H1 (cell line): ENCODE data around the gene SLC25A26. TPM values are rescaled to one million over a fixed set of nuclear protein-coding genes. Genes with fewer than 3 reads are reported as not detected.

Experiments
- CTCF ChIA-PET: fragments of 300-600 bp; sonication (Branson Sonifier 250); formaldehyde crosslinking; loops from one replicate; lab custom pipeline; 2021; ENCODE audit not compliant: partially characterized antibody; lab: Charles Lee
- POLR2A ChIA-PET: fragments of 300-600 bp; sonication (Branson Sonifier 250); formaldehyde crosslinking; loops from one replicate; lab custom pipeline; 2021; ENCODE audit warnings: inconsistent platforms; ENCODE audit not compliant: partially characterized antibody; lab: Charles Lee
- DNase-seq, 2 experiments: peaks; one replicate each; pipeline versions ENCODE4 v3.0.0 to v3.0.0-alpha.2; 2010 to 2022; ENCODE audit warnings: low spot score in 2 of 2, low read depth in 1 of 2, mixed read lengths in 1 of 2
- FAIRE-seq: peaks from 2 replicates; lab custom pipeline; 2011; peaks lifted over from hg19 to GRCh38; lab: Jason Lieb, UNC
- H2AFZ ChIP-seq: 2 replicates; pipeline ENCODE4 v1.8.1; 2012; ENCODE audit warnings: low read length, inconsistent platforms
- H2AK5ac ChIP-seq: 2 replicates; pipeline ENCODE4 v1.6.1; 2013; ENCODE audit warnings: low read depth, low read length
- H2BK120ac ChIP-seq: replicated peaks from 2 replicates; pipeline ENCODE3; 2013; ENCODE audit warnings: low read depth, low read length, inconsistent platforms
- H2BK12ac ChIP-seq: 2 replicates; pipeline ENCODE4 v1.6.1; 2013; ENCODE audit warnings: low read depth, low read length
- H2BK15ac ChIP-seq: 2 replicates; pipeline ENCODE4 v1.6.1; 2013; ENCODE audit warnings: low read length
- H2BK20ac ChIP-seq: 2 replicates; pipeline ENCODE4 v1.6.1; 2013; ENCODE audit warnings: low read length
- H2BK5ac ChIP-seq: 2 replicates; pipeline ENCODE4 v1.6.1; 2013; ENCODE audit warnings: low read depth, low read length
- H3K14ac ChIP-seq: 2 replicates; pipeline ENCODE4 v1.6.1; 2013; ENCODE audit warnings: inconsistent platforms; ENCODE audit not compliant: insufficient read length
- H3K18ac ChIP-seq: 2 replicates; pipeline ENCODE4 v1.6.1; 2013; ENCODE audit warnings: low read length; ENCODE audit errors: extremely low read depth
- H3K23ac ChIP-seq: 2 replicates; pipeline ENCODE4 v1.6.1; 2013; ENCODE audit warnings: inconsistent platforms; ENCODE audit not compliant: insufficient read length
- H3K23me2 ChIP-seq: 2 replicates; pipeline ENCODE4 v1.6.1; 2013; ENCODE audit warnings: low read depth, low read length
- H3K27ac ChIP-seq: 2 replicates; pipeline ENCODE4 v1.6.1; 2011; ENCODE audit warnings: low read depth, low read length, inconsistent platforms
- H3K27me3 ChIP-seq, 4 experiments: replicated peaks in 1 of 4; 1 replicate in 1 of 4; 2 replicates in 3 of 4; pipeline versions ENCODE4 v1.6.1 to v1.8.1; 2011 to 2013; ENCODE audit warnings: low read length in 3 of 4, mild to moderate bottlenecking in 3 of 4, inconsistent platforms in 2 of 4, mixed read lengths in 2 of 4, moderate library complexity in 1 of 4; ENCODE audit not compliant: control insufficient read depth in 3 of 4, insufficient read depth in 3 of 4; ENCODE audit errors: extremely low read depth in 1 of 4
- H3K36me3 ChIP-seq, 4 experiments: 2 replicates each; pipeline versions ENCODE4 v1.6.1 to v1.8.1; 2011 to 2013; ENCODE audit warnings: mild to moderate bottlenecking in 4 of 4, low read length in 3 of 4, moderate library complexity in 2 of 4, control low read depth in 1 of 4, inconsistent platforms in 1 of 4; ENCODE audit not compliant: insufficient read depth in 4 of 4, control insufficient read depth in 2 of 4
- H3K4ac ChIP-seq: replicated peaks from 2 replicates; pipeline ENCODE3; 2013; ENCODE audit warnings: low read length, low read depth, mixed read lengths, inconsistent platforms; ENCODE audit not compliant: insufficient read length
- H3K4me1 ChIP-seq, 4 experiments: replicated peaks in 1 of 4; 1 replicate in 1 of 4; 2 replicates in 3 of 4; pipeline versions ENCODE4 v1.6.1 to v1.8.1; 2011 to 2013; ENCODE audit warnings: low read length in 3 of 4, inconsistent platforms in 2 of 4, mixed read lengths in 1 of 4; ENCODE audit not compliant: insufficient read depth in 4 of 4, control insufficient read depth in 3 of 4
- H3K4me2 ChIP-seq, 2 experiments: 2 replicates each; pipeline versions ENCODE4 v1.6.1 to v1.8.1; 2011 to 2013; ENCODE audit warnings: low read depth in 2 of 2, low read length in 2 of 2, control low read depth in 1 of 2, inconsistent platforms in 1 of 2, mild to moderate bottlenecking in 1 of 2; ENCODE audit not compliant: insufficient read depth in 1 of 2
- H3K4me3 ChIP-seq, 4 experiments: fragments of 200-600, 300-600 bp in 1 of 4; sonication (generic), shearing (Covaris generic), sonication (Bioruptor Twin) in 1 of 4; 2 replicates each; pipeline versions ENCODE4 v1.5.1 to v1.8.1; 2011 to 2016; ENCODE audit warnings: low read length in 4 of 4, low read depth in 3 of 4, control low read depth in 2 of 4, inconsistent platforms in 2 of 4, mild to moderate bottlenecking in 2 of 4, mixed read lengths in 1 of 4, moderate library complexity in 1 of 4; ENCODE audit not compliant: insufficient read depth in 2 of 4; ENCODE audit errors: extremely low read depth in 1 of 4
- H3K56ac ChIP-seq: replicated peaks from 2 replicates; pipeline ENCODE3; 2013; ENCODE audit warnings: low read depth, mild to moderate bottlenecking, mixed read lengths, low read length, inconsistent platforms; ENCODE audit not compliant: insufficient read length
- H3K79me1 ChIP-seq: 2 replicates; pipeline ENCODE4 v1.6.1; 2013; ENCODE audit warnings: low read depth, low read length, control low read depth
- H3K79me2 ChIP-seq, 2 experiments: 2 replicates each; pipeline versions ENCODE4 v1.6.1 to v1.8.1; 2012 to 2013; ENCODE audit warnings: low read length in 2 of 2, mild to moderate bottlenecking in 2 of 2, inconsistent platforms in 1 of 2; ENCODE audit not compliant: insufficient read depth in 2 of 2, control insufficient read depth in 1 of 2
- H3K9ac ChIP-seq, 4 experiments: replicated peaks in 1 of 4; 1 replicate in 1 of 4; 2 replicates in 3 of 4; pipeline versions ENCODE4 v1.6.1 to v1.8.1; 2011 to 2013; ENCODE audit warnings: low read depth in 3 of 4, low read length in 3 of 4, control low read depth in 2 of 4, mild to moderate bottlenecking in 2 of 4, moderate library complexity in 2 of 4, inconsistent platforms in 1 of 4; ENCODE audit errors: extremely low read depth in 1 of 4
- H3K9me3 ChIP-seq, 2 experiments: 2 replicates each; pipeline versions ENCODE4 v1.6.1 to v1.8.1; 2012 to 2013; ENCODE audit warnings: mild to moderate bottlenecking in 2 of 2, moderate library complexity in 2 of 2, control low read depth in 1 of 2, inconsistent platforms in 1 of 2, low read depth in 1 of 2, low read length in 1 of 2, mixed read lengths in 1 of 2; ENCODE audit not compliant: insufficient read depth in 2 of 2
- H4K20me1 ChIP-seq, 2 experiments: replicated peaks in 1 of 2; 2 replicates each; pipeline versions ENCODE3 to v1.8.1; 2011 to 2013; ENCODE audit warnings: inconsistent platforms in 2 of 2, low read length in 2 of 2, mild to moderate bottlenecking in 1 of 2; ENCODE audit not compliant: insufficient read depth in 2 of 2, control insufficient read depth in 1 of 2
- H4K5ac ChIP-seq: 2 replicates; pipeline ENCODE4 v1.6.1; 2013; ENCODE audit warnings: low read length, low read depth, mixed read lengths, inconsistent platforms; ENCODE audit not compliant: insufficient read length
- H4K8ac ChIP-seq: 2 replicates; pipeline ENCODE4 v1.8.0; 2013; ENCODE audit warnings: mild to moderate bottlenecking, moderate library complexity, low read length, inconsistent platforms; ENCODE audit not compliant: insufficient read depth; ENCODE audit errors: extremely low read depth
- H4K91ac ChIP-seq: replicated peaks from 2 replicates; pipeline ENCODE3; 2013; ENCODE audit warnings: low read length, mixed read lengths, inconsistent platforms; ENCODE audit not compliant: insufficient read length
- CBX5 ChIP-seq: fragments of 300-800, 300-1000 bp; sonication (generic); IDR thresholded peaks from 2 replicates; pipeline ENCODE4 v1.7.1; 2016; ENCODE audit warnings: antibody characterized with exemption, low read length, low read depth
- CEBPB ChIP-seq: IDR thresholded peaks from 2 replicates; pipeline ENCODE4 v1.6.1; 2012; ENCODE audit warnings: low read depth, low read length
- FOSL1 ChIP-seq: IDR thresholded peaks from 2 replicates; pipeline ENCODE4 v1.6.1; 2011; ENCODE audit warnings: mild to moderate bottlenecking, low read depth, low read length, moderate library complexity; ENCODE audit not compliant: insufficient read depth
- GTF2F1 ChIP-seq: IDR thresholded peaks from 2 replicates; pipeline ENCODE4 v1.6.1; 2012; ENCODE audit warnings: low read depth, low read length, improper control_type of control experiment, borderline replicate concordance
- KDM5A ChIP-seq: fragments of 200-600 bp; IDR thresholded peaks from 2 replicates; pipeline ENCODE4 v1.7.1; 2012; ENCODE audit warnings: mild to moderate bottlenecking, low read length, inconsistent platforms, mixed read lengths
- POLR2A ChIP-seq, 2 experiments: IDR thresholded peaks; 1 replicate in 1 of 2; 2 replicates in 1 of 2; pipeline ENCODE4 v1.6.1; 2011; ENCODE audit warnings: low read depth in 2 of 2, low read length in 2 of 2, mild to moderate bottlenecking in 2 of 2; ENCODE audit errors: control extremely low read depth in 1 of 2
- POU5F1 ChIP-seq: IDR thresholded peaks from 2 replicates; pipeline ENCODE4 v1.6.1; 2011; ENCODE audit warnings: low read depth, mild to moderate bottlenecking, low read length, moderate library complexity
- TCF12 ChIP-seq: IDR thresholded peaks from 2 replicates; pipeline ENCODE4 v1.6.1; 2011; ENCODE audit warnings: low read depth, mild to moderate bottlenecking, low read length
- ZNF274 ChIP-seq: IDR thresholded peaks from 2 replicates; pipeline ENCODE4 v1.7.0; 2012; ENCODE audit warnings: low read length, borderline replicate concordance; ENCODE audit errors: extremely low read depth
- WGBS, 2 experiments: shearing (Covaris generic) in 1 of 2; methylation state at CpG; one replicate each; pipeline versions ENCODE4 v1.1.6 to v1.1.7; 2013 to 2015; ENCODE audit warnings: low lambda C conversion rate in 2 of 2, mixed read lengths in 2 of 2, inconsistent platforms in 1 of 2, low coverage in 1 of 2, missing lambda C conversion rate in 1 of 2; ENCODE audit not compliant: insufficient replicate concordance in 2 of 2, insufficient coverage in 1 of 2, insufficient read length in 1 of 2; ENCODE audit errors: extremely low coverage in 1 of 2, missing lambda C conversion rate in 1 of 2; 5-methylcytosine and 5-hydroxymethylcytosine counted together
- polyA plus RNA-seq, 7 experiments: library from polyadenylated mRNA; depleted of rRNA in 3 of 7; stranded (reverse) in 5 of 7; unstranded in 2 of 7; fragments of >200 nt in 5 of 7; fragments of 200-250 nt in 2 of 7; gene quantifications; 1 replicate in 5 of 7; 2 replicates in 1 of 7; 4 replicates in 1 of 7; pipeline versions ENCODE4 v1.2.1 to v1.2.3, GENCODE V29; 2011 to 2013; ENCODE audit warnings: missing spikeins in 2 of 7, mixed read lengths in 2 of 7
- total RNA-seq: library from RNA; stranded (reverse); fragmentation: NEBNext Ultra II Directional; extraction: Animal tissue kit (Norgen Biotek cat#: 25700); gene quantifications from 2 replicates; pipeline ENCODE4 v1.2.1, GENCODE V29; 2021

Gene SLC25A26
- total and polyA plus RNA-seq, 2 of the 8 experiments (the other 6 are each of a cell fraction or from before 2014, with no cell fraction given) = 30.0 to 37.0 TPM

GRCh38 chr3:66260431-66260830 lies 39.6 kb downstream of the SLC25A26 start:
- Histone ChIP-seq H3K23me2 (no peaks in the 10 kb centered on the region), H3K4me2 (no peak overlapping the region), H3K36me3 (no peaks in the 10 kb centered on the region), H2AFZ (no peak overlapping the region), H4K8ac (no peak overlapping the region), H3K4me1 (no peaks in the 10 kb centered on the region), H4K5ac (no peak overlapping the region), H3K79me2 (no peaks in the 10 kb centered on the region), H3K4ac (no peak overlapping the region), H3K9ac (no peak overlapping the region), H3K14ac (no peak overlapping the region), H3K56ac (no peak overlapping the region), H4K20me1 (no peaks in the 10 kb centered on the region), H3K9me3 (no peaks in the 10 kb centered on the region; a peak in 1 of 4 replicates), H2BK120ac (no peak overlapping the region), H3K27me3 (no peaks in the 10 kb centered on the region), H3K4me3 (no peak overlapping the region), H2BK5ac (no peak overlapping the region), H2BK15ac (no peak overlapping the region), H3K79me1 (no peaks in the 10 kb centered on the region), H2BK20ac (no peak overlapping the region), H3K23ac (no peak overlapping the region), H3K18ac (no peak overlapping the region), H2AK5ac (no peak overlapping the region), H2BK12ac (no peak overlapping the region), H4K91ac (no peak overlapping the region), H3K27ac (no peak overlapping the region)
- POLR2A ChIA-PET = no interaction called here
- no peak for DNase-seq
- TF ChIP-seq FOSL1 (no peak), KDM5A (no peak), POU5F1 (no peak), TCF12 (no peak), ZNF274 (no peak), GTF2F1 (no peak), POLR2A (IDR thresholded peaks at IDR 0.05; ENCODE audit: control extremely low read depth in 1 of 2, low read depth in 2 of 2, low read length in 2 of 2) (no peak), CBX5 (no peak), CEBPB (no peak)
- no peak for FAIRE-seq
- CTCF ChIA-PET = interaction anchor here (0.6 to 1.5 kb wide), 2 partner anchors 115 to 556 kb away, joined by 3 to 4 read pairs; no protein-coding TSS in a partner anchor
- WGBS, 2 experiments = 95% methylated on average over 4 of the region's 4 CpGs; no CpG with 5 or more reads in 1 of the 2 experiments
